H1 (cell line): ENCODE measurements around the gene NGEF. TPM values are rescaled to one million over a fixed set of nuclear protein-coding genes. Genes with fewer than 3 reads are reported as not detected.

Experiments
- CTCF ChIA-PET: fragments of 300-600 bp; sonication (Branson Sonifier 250); formaldehyde crosslinking; loops from one replicate; lab custom pipeline; 2021; ENCODE audit not compliant: partially characterized antibody; lab: Charles Lee
- POLR2A ChIA-PET: fragments of 300-600 bp; sonication (Branson Sonifier 250); formaldehyde crosslinking; loops from one replicate; lab custom pipeline; 2021; ENCODE audit warnings: inconsistent platforms; ENCODE audit not compliant: partially characterized antibody; lab: Charles Lee
- DNase-seq, 2 experiments: peaks; one replicate each; pipeline versions ENCODE4 v3.0.0 to v3.0.0-alpha.2; 2010 to 2022; ENCODE audit warnings: low spot score in 2 of 2, low read depth in 1 of 2, mixed read lengths in 1 of 2
- FAIRE-seq: peaks from 2 replicates; lab custom pipeline; 2011; peaks lifted over from hg19 to GRCh38; lab: Jason Lieb, UNC
- H2AFZ ChIP-seq: 2 replicates; pipeline ENCODE4 v1.8.1; 2012; ENCODE audit warnings: low read length, inconsistent platforms
- H2AK5ac ChIP-seq: 2 replicates; pipeline ENCODE4 v1.6.1; 2013; ENCODE audit warnings: low read depth, low read length
- H2BK120ac ChIP-seq: replicated peaks from 2 replicates; pipeline ENCODE3; 2013; ENCODE audit warnings: low read depth, low read length, inconsistent platforms
- H2BK12ac ChIP-seq: 2 replicates; pipeline ENCODE4 v1.6.1; 2013; ENCODE audit warnings: low read depth, low read length
- H2BK15ac ChIP-seq: 2 replicates; pipeline ENCODE4 v1.6.1; 2013; ENCODE audit warnings: low read length
- H2BK20ac ChIP-seq: 2 replicates; pipeline ENCODE4 v1.6.1; 2013; ENCODE audit warnings: low read length
- H2BK5ac ChIP-seq: 2 replicates; pipeline ENCODE4 v1.6.1; 2013; ENCODE audit warnings: low read depth, low read length
- H3K14ac ChIP-seq: 2 replicates; pipeline ENCODE4 v1.6.1; 2013; ENCODE audit warnings: inconsistent platforms; ENCODE audit not compliant: insufficient read length
- H3K18ac ChIP-seq: 2 replicates; pipeline ENCODE4 v1.6.1; 2013; ENCODE audit warnings: low read length; ENCODE audit errors: extremely low read depth
- H3K23ac ChIP-seq: 2 replicates; pipeline ENCODE4 v1.6.1; 2013; ENCODE audit warnings: inconsistent platforms; ENCODE audit not compliant: insufficient read length
- H3K23me2 ChIP-seq: 2 replicates; pipeline ENCODE4 v1.6.1; 2013; ENCODE audit warnings: low read depth, low read length
- H3K27ac ChIP-seq: 2 replicates; pipeline ENCODE4 v1.6.1; 2011; ENCODE audit warnings: low read depth, low read length, inconsistent platforms
- H3K27me3 ChIP-seq, 4 experiments: replicated peaks in 1 of 4; 1 replicate in 1 of 4; 2 replicates in 3 of 4; pipeline versions ENCODE4 v1.6.1 to v1.8.1; 2011 to 2013; ENCODE audit warnings: low read length in 3 of 4, mild to moderate bottlenecking in 3 of 4, inconsistent platforms in 2 of 4, mixed read lengths in 2 of 4, moderate library complexity in 1 of 4; ENCODE audit not compliant: control insufficient read depth in 3 of 4, insufficient read depth in 3 of 4; ENCODE audit errors: extremely low read depth in 1 of 4
- H3K36me3 ChIP-seq, 4 experiments: 2 replicates each; pipeline versions ENCODE4 v1.6.1 to v1.8.1; 2011 to 2013; ENCODE audit warnings: mild to moderate bottlenecking in 4 of 4, low read length in 3 of 4, moderate library complexity in 2 of 4, control low read depth in 1 of 4, inconsistent platforms in 1 of 4; ENCODE audit not compliant: insufficient read depth in 4 of 4, control insufficient read depth in 2 of 4
- H3K4ac ChIP-seq: replicated peaks from 2 replicates; pipeline ENCODE3; 2013; ENCODE audit warnings: low read length, low read depth, mixed read lengths, inconsistent platforms; ENCODE audit not compliant: insufficient read length
- H3K4me1 ChIP-seq, 4 experiments: replicated peaks in 1 of 4; 1 replicate in 1 of 4; 2 replicates in 3 of 4; pipeline versions ENCODE4 v1.6.1 to v1.8.1; 2011 to 2013; ENCODE audit warnings: low read length in 3 of 4, inconsistent platforms in 2 of 4, mixed read lengths in 1 of 4; ENCODE audit not compliant: insufficient read depth in 4 of 4, control insufficient read depth in 3 of 4
- H3K4me2 ChIP-seq, 2 experiments: 2 replicates each; pipeline versions ENCODE4 v1.6.1 to v1.8.1; 2011 to 2013; ENCODE audit warnings: low read depth in 2 of 2, low read length in 2 of 2, control low read depth in 1 of 2, inconsistent platforms in 1 of 2, mild to moderate bottlenecking in 1 of 2; ENCODE audit not compliant: insufficient read depth in 1 of 2
- H3K4me3 ChIP-seq, 4 experiments: fragments of 200-600, 300-600 bp in 1 of 4; sonication (generic), shearing (Covaris generic), sonication (Bioruptor Twin) in 1 of 4; 2 replicates each; pipeline versions ENCODE4 v1.5.1 to v1.8.1; 2011 to 2016; ENCODE audit warnings: low read length in 4 of 4, low read depth in 3 of 4, control low read depth in 2 of 4, inconsistent platforms in 2 of 4, mild to moderate bottlenecking in 2 of 4, mixed read lengths in 1 of 4, moderate library complexity in 1 of 4; ENCODE audit not compliant: insufficient read depth in 2 of 4; ENCODE audit errors: extremely low read depth in 1 of 4
- H3K56ac ChIP-seq: replicated peaks from 2 replicates; pipeline ENCODE3; 2013; ENCODE audit warnings: low read depth, mild to moderate bottlenecking, mixed read lengths, low read length, inconsistent platforms; ENCODE audit not compliant: insufficient read length
- H3K79me1 ChIP-seq: 2 replicates; pipeline ENCODE4 v1.6.1; 2013; ENCODE audit warnings: low read depth, low read length, control low read depth
- H3K79me2 ChIP-seq, 2 experiments: 2 replicates each; pipeline versions ENCODE4 v1.6.1 to v1.8.1; 2012 to 2013; ENCODE audit warnings: low read length in 2 of 2, mild to moderate bottlenecking in 2 of 2, inconsistent platforms in 1 of 2; ENCODE audit not compliant: insufficient read depth in 2 of 2, control insufficient read depth in 1 of 2
- H3K9ac ChIP-seq, 4 experiments: replicated peaks in 1 of 4; 1 replicate in 1 of 4; 2 replicates in 3 of 4; pipeline versions ENCODE4 v1.6.1 to v1.8.1; 2011 to 2013; ENCODE audit warnings: low read depth in 3 of 4, low read length in 3 of 4, control low read depth in 2 of 4, mild to moderate bottlenecking in 2 of 4, moderate library complexity in 2 of 4, inconsistent platforms in 1 of 4; ENCODE audit errors: extremely low read depth in 1 of 4
- H3K9me3 ChIP-seq, 2 experiments: 2 replicates each; pipeline versions ENCODE4 v1.6.1 to v1.8.1; 2012 to 2013; ENCODE audit warnings: mild to moderate bottlenecking in 2 of 2, moderate library complexity in 2 of 2, control low read depth in 1 of 2, inconsistent platforms in 1 of 2, low read depth in 1 of 2, low read length in 1 of 2, mixed read lengths in 1 of 2; ENCODE audit not compliant: insufficient read depth in 2 of 2
- H4K20me1 ChIP-seq, 2 experiments: replicated peaks in 1 of 2; 2 replicates each; pipeline versions ENCODE3 to v1.8.1; 2011 to 2013; ENCODE audit warnings: inconsistent platforms in 2 of 2, low read length in 2 of 2, mild to moderate bottlenecking in 1 of 2; ENCODE audit not compliant: insufficient read depth in 2 of 2, control insufficient read depth in 1 of 2
- H4K5ac ChIP-seq: 2 replicates; pipeline ENCODE4 v1.6.1; 2013; ENCODE audit warnings: low read length, low read depth, mixed read lengths, inconsistent platforms; ENCODE audit not compliant: insufficient read length
- H4K8ac ChIP-seq: 2 replicates; pipeline ENCODE4 v1.8.0; 2013; ENCODE audit warnings: mild to moderate bottlenecking, moderate library complexity, low read length, inconsistent platforms; ENCODE audit not compliant: insufficient read depth; ENCODE audit errors: extremely low read depth
- H4K91ac ChIP-seq: replicated peaks from 2 replicates; pipeline ENCODE3; 2013; ENCODE audit warnings: low read length, mixed read lengths, inconsistent platforms; ENCODE audit not compliant: insufficient read length
- ASH2L ChIP-seq: fragments of 200-600, 300-600 bp; sonication (generic); IDR thresholded peaks from one replicate; pipeline ENCODE4 v1.7.1; 2017; ENCODE audit warnings: low read length
- BACH1 ChIP-seq: IDR thresholded peaks from 2 replicates; pipeline ENCODE4 v1.6.1; 2012; ENCODE audit warnings: low read length, improper control_type of control experiment
- BRCA1 ChIP-seq: IDR thresholded peaks from 2 replicates; pipeline ENCODE4 v1.6.1; 2012; ENCODE audit warnings: low read depth, low read length, improper control_type of control experiment
- CHD1 ChIP-seq: IDR thresholded peaks from 2 replicates; pipeline ENCODE4 v1.6.1; 2012; ENCODE audit warnings: low read depth, low read length, improper control_type of control experiment
- GABPA ChIP-seq: IDR thresholded peaks from 2 replicates; pipeline ENCODE4 v1.6.1; 2011; ENCODE audit warnings: mild to moderate bottlenecking, low read length, moderate library complexity, borderline replicate concordance; ENCODE audit not compliant: insufficient read depth
- NANOG ChIP-seq: IDR thresholded peaks from 2 replicates; pipeline ENCODE4 v1.6.1; 2011; ENCODE audit warnings: low read length, low read depth, mild to moderate bottlenecking, inconsistent platforms; ENCODE audit not compliant: insufficient read depth, poor library complexity, severe bottlenecking
- NRF1 ChIP-seq: IDR thresholded peaks from 2 replicates; pipeline ENCODE4 v1.6.1; 2011; ENCODE audit warnings: mild to moderate bottlenecking, low read depth, low read length, improper control_type of control experiment
- POU5F1 ChIP-seq: IDR thresholded peaks from 2 replicates; pipeline ENCODE4 v1.6.1; 2011; ENCODE audit warnings: low read depth, mild to moderate bottlenecking, low read length, moderate library complexity
- RBBP5 ChIP-seq: IDR thresholded peaks from 2 replicates; pipeline ENCODE4 v1.7.1; 2012; ENCODE audit warnings: low read depth, mild to moderate bottlenecking, inconsistent platforms, low read length, moderate library complexity, borderline replicate concordance
- RNF2 ChIP-seq: fragments of 200-900, 300-1000 bp; sonication (generic); IDR thresholded peaks from 2 replicates; pipeline ENCODE4 v1.7.1; 2016; ENCODE audit warnings: borderline replicate concordance, low read depth, mild to moderate bottlenecking, antibody characterized with exemption, low read length; ENCODE audit not compliant: poor library complexity, severe bottlenecking; ENCODE audit errors: missing control alignments
- SIN3A ChIP-seq, 2 experiments: IDR thresholded peaks in 1 of 2; conservative IDR thresholded peaks in 1 of 2; 2 replicates each; pipeline ENCODE4 v1.6.1; 2011 to 2012; ENCODE audit warnings: low read length in 2 of 2, improper control_type of control experiment in 1 of 2, low read depth in 1 of 2, mild to moderate bottlenecking in 1 of 2
- SP1 ChIP-seq: IDR thresholded peaks from 2 replicates; pipeline ENCODE4 v1.6.1; 2011; ENCODE audit warnings: low read depth, low read length
- TBP ChIP-seq: IDR thresholded peaks from 2 replicates; pipeline ENCODE4 v1.6.1; 2011; ENCODE audit warnings: low read depth, low read length, improper control_type of control experiment
- WGBS, 2 experiments: shearing (Covaris generic) in 1 of 2; methylation state at CpG; one replicate each; pipeline versions ENCODE4 v1.1.6 to v1.1.7; 2013 to 2015; ENCODE audit warnings: low lambda C conversion rate in 2 of 2, mixed read lengths in 2 of 2, inconsistent platforms in 1 of 2, low coverage in 1 of 2, missing lambda C conversion rate in 1 of 2; ENCODE audit not compliant: insufficient replicate concordance in 2 of 2, insufficient coverage in 1 of 2, insufficient read length in 1 of 2; ENCODE audit errors: extremely low coverage in 1 of 2, missing lambda C conversion rate in 1 of 2; 5-methylcytosine and 5-hydroxymethylcytosine counted together
- polyA plus RNA-seq, 7 experiments: library from polyadenylated mRNA; depleted of rRNA in 3 of 7; stranded (reverse) in 5 of 7; unstranded in 2 of 7; fragments of >200 nt in 5 of 7; fragments of 200-250 nt in 2 of 7; gene quantifications; 1 replicate in 5 of 7; 2 replicates in 1 of 7; 4 replicates in 1 of 7; pipeline versions ENCODE4 v1.2.1 to v1.2.3, GENCODE V29; 2011 to 2013; ENCODE audit warnings: missing spikeins in 2 of 7, mixed read lengths in 2 of 7
- total RNA-seq: library from RNA; stranded (reverse); fragmentation: NEBNext Ultra II Directional; extraction: Animal tissue kit (Norgen Biotek cat#: 25700); gene quantifications from 2 replicates; pipeline ENCODE4 v1.2.1, GENCODE V29; 2021
- TF ChIP-seq, protein P1 (sequence below): IDR thresholded peaks from 2 replicates; pipeline ENCODE4 v1.6.1; 2012; ENCODE audit warnings: inconsistent platforms

NGEF gene
- total and polyA plus RNA-seq, 2 of the 8 experiments (the other 6 are each of a cell fraction or from before 2014, with no cell fraction given) = 2.7 to 3.2 TPM

DNA sequence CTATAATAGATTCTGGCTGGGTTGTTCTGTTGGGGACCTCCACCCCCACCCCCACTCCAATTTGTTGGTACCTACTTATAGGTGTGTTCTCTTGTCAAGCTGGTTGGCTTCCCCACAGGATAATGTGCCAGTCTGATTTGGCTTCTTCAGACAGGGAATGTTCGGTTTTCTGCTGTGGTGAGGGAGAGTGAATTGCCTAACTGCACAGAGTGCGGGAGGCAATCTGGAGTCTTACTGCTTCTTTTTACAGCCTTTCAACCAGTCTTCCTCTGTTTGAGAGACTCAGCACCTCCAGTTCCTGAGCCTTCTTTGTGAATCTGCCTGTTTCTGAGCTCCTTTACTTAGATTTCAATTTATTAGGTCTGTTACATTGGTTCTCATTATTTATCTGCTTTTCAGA lies 170.4 kb downstream of the NGEF start:
- H4K20me1 ChIP-seq = no peaks in the 10 kb centered on the region
- H3K18ac ChIP-seq = no peak overlapping the region
- no peaks in the 10 kb centered on the region for H3K4me1 ChIP-seq
- no peak overlapping the region for H2BK20ac ChIP-seq
- H3K56ac ChIP-seq = no peak overlapping the region
- no peak overlapping the region for H4K5ac ChIP-seq
- H2BK120ac ChIP-seq = no peak overlapping the region
- H2BK15ac ChIP-seq = no peak overlapping the region
- no peaks in the 10 kb centered on the region for H3K9me3 ChIP-seq
- H2BK5ac ChIP-seq = no peak overlapping the region
- no peak overlapping the region for H2BK12ac ChIP-seq
- H3K14ac ChIP-seq = no peak overlapping the region
- POLR2A ChIA-PET = interaction anchor here (0.8 kb wide), 1 partner anchor 9 kb away, joined by 5 read pairs; no protein-coding TSS in a partner anchor
- no peak overlapping the region for H2AFZ ChIP-seq
- no peak overlapping the region for H4K91ac ChIP-seq
- CTCF ChIA-PET = interaction anchor here (0.7 to 3.3 kb wide), 4 partner anchors 11 to 432 kb away, joined by 3 to 18 read pairs (median 3); no protein-coding TSS in a partner anchor
- H3K4me3 ChIP-seq = no peak overlapping the region
- no peak for DNase-seq
- 62% methylated on average over 2 of the region's 2 CpGs; no CpG with 5 or more reads in 1 of the 2 experiments for WGBS, 2 experiments
- H3K23ac ChIP-seq = no peak overlapping the region
- peaks cover 11 to 63% (median 38%) of the 10 kb centered on the region in 4 experiments for H3K36me3 ChIP-seq
- no peak for FAIRE-seq
- H3K9ac ChIP-seq = no peak overlapping the region
- H3K27me3 ChIP-seq = no peaks in the 10 kb centered on the region
- no peak overlapping the region for H2AK5ac ChIP-seq
- no peak overlapping the region for H4K8ac ChIP-seq
- H3K79me1 ChIP-seq = no peaks in the 10 kb centered on the region
- no peaks in the 10 kb centered on the region for H3K23me2 ChIP-seq
- no peak overlapping the region for H3K4me2 ChIP-seq
- no peaks in the 10 kb centered on the region for H3K79me2 ChIP-seq
- no peak overlapping the region for H3K4ac ChIP-seq
- TF ChIP-seq SIN3A (conservative IDR thresholded peaks at IDR 0.05 in 1 of 2, IDR thresholded peaks at IDR 0.05 in 1 of 2; ENCODE audit: low read depth in 1 of 2, low read length in 2 of 2) (no peak), CHD1 (no peak), BRCA1 (no peak), NRF1 (no peak), ASH2L (no peak), SP1 (no peak), POU5F1 (no peak), TBP (no peak), BACH1 (no peak), GABPA (no peak), RBBP5 (no peak), NANOG (no peak), RNF2 (no peak)
- TF ChIP-seq, protein P1, sequence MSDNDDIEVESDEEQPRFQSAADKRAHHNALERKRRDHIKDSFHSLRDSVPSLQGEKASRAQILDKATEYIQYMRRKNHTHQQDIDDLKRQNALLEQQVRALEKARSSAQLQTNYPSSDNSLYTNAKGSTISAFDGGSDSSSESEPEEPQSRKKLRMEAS = no peak
- no peak overlapping the region for H3K27ac ChIP-seq
